Measurements from ENCODE around the gene FNIP1. TPM values are rescaled to one million over a fixed set of nuclear protein-coding genes. Genes with fewer than 3 reads are reported as not detected.
"Not testable (repeated sequence)": the region's sequence is repeated elsewhere in the genome, so short reads cannot be mapped to it uniquely, and the experiment has no call there.

Gene FNIP1
- total RNA-seq, 1 donor from 2014 or later = 17.5 TPM

DNA sequence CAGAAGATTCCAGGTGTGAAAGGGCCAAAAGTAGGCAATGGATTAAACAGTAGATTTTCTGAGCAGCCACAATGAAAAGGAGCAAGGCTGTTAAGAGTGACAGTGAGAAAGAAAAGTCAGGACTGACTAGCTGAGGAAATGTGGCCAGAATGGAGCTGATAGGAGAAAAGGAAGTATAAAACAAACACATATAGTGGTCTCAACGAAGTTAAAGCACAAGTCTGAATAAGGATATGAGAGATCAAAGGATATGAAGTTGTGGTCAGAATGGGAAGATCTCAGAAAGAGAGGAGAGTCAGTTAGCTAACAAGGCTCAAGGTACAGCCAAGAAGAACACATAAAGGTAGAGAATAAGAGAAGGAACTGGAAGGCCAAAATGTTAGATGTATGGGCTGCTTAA lies 39.9 kb downstream of the FNIP1 start:
- H3K27me3 Mint-ChIP-seq = no peaks in the 10 kb centered on the region
- H3K4me3 Mint-ChIP-seq = no peak overlapping the region
- no peak overlapping the region for H3K27ac Mint-ChIP-seq
- intact Hi-C loops (cut with micrococcal nuclease) = no loop called here
- DNase-seq = no peak
- H3K4me1 Mint-ChIP-seq = peaks cover 20% of the 10 kb centered on the region
- H3K9me3 Mint-ChIP-seq = no peaks in the 10 kb centered on the region
- H3K36me3 Mint-ChIP-seq (ENCODE audit: low read depth) = peaks cover 9% of the 10 kb centered on the region

- H3K27me3 Mint-ChIP-seq = no peaks in the 10 kb centered on the region
- peaks cover 25% of the 10 kb centered on the region for H3K4me1 Mint-ChIP-seq
- H3K36me3 Mint-ChIP-seq (ENCODE audit: low read depth) = peaks cover 21% of the 10 kb centered on the region
- intact Hi-C loops (cut with micrococcal nuclease) = no loop called here
- peak overlapping the region; percentile 4 for H3K27ac Mint-ChIP-seq
- no peak for DNase-seq
- no peak overlapping the region for H3K4me3 Mint-ChIP-seq
- no peaks in the 10 kb centered on the region for H3K9me3 Mint-ChIP-seq
These were observed 42.5 kb downstream of the FNIP1 start for GRCh38 chr5:131754363-131754762.

GRCh38 chr5:131751506-131751905 lies 45.3 kb downstream of the FNIP1 start:
- H3K36me3 Mint-ChIP-seq (ENCODE audit: low read depth) = peaks cover 25% of the 10 kb centered on the region
- DNase-seq = no peak
- H3K27me3 Mint-ChIP-seq = no peaks in the 10 kb centered on the region
- H3K4me1 Mint-ChIP-seq = peaks cover 32% of the 10 kb centered on the region
- intact Hi-C loops (cut with micrococcal nuclease) = no loop called here
- no peaks in the 10 kb centered on the region for H3K9me3 Mint-ChIP-seq
- H3K4me3 Mint-ChIP-seq = no peak overlapping the region
- no peak overlapping the region for H3K27ac Mint-ChIP-seq

GRCh38 chr5:131749723-131750470 lies 46.9 kb downstream of the FNIP1 start:
- no peak overlapping the region for H3K27ac Mint-ChIP-seq
- intact Hi-C loops (cut with micrococcal nuclease) = no loop called here

DNA sequence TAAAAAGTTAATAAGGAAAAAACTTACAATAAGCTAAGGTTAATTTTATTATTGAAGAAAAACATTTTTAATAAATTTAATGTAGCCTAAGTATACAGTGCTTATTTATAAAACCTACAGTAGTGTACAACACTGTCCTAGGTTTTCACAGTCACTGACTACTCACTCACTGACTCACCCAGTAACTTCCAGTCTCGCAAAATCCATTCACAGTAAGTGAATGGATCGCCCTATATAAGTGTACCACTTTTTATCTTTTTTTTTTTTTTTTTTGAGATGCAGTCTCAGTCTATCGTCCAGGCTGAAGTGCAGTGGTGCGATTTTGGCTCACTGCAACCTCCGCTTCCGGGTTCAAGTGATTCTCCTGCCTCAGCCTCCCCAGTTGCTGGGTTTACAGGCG lies 47.7 kb downstream of the FNIP1 start:
- intact Hi-C loops (cut with micrococcal nuclease) = no loop called here
- Mint-ChIP-seq H3K4me3 (no peak overlapping the region), H3K9me3 (no peaks in the 10 kb centered on the region)

More at GRCh38 chr5:131749723-131750470, 46.9 kb downstream of the FNIP1 start:
- peaks cover 27% of the 10 kb centered on the region for H3K36me3 Mint-ChIP-seq (ENCODE audit: low read depth)
- no peaks in the 10 kb centered on the region for H3K27me3 Mint-ChIP-seq
- peaks cover 38% of the 10 kb centered on the region for H3K4me1 Mint-ChIP-seq
- no peak overlapping the region for H3K4me3 Mint-ChIP-seq
- no peak for DNase-seq
- H3K9me3 Mint-ChIP-seq = no peaks in the 10 kb centered on the region

DNA sequence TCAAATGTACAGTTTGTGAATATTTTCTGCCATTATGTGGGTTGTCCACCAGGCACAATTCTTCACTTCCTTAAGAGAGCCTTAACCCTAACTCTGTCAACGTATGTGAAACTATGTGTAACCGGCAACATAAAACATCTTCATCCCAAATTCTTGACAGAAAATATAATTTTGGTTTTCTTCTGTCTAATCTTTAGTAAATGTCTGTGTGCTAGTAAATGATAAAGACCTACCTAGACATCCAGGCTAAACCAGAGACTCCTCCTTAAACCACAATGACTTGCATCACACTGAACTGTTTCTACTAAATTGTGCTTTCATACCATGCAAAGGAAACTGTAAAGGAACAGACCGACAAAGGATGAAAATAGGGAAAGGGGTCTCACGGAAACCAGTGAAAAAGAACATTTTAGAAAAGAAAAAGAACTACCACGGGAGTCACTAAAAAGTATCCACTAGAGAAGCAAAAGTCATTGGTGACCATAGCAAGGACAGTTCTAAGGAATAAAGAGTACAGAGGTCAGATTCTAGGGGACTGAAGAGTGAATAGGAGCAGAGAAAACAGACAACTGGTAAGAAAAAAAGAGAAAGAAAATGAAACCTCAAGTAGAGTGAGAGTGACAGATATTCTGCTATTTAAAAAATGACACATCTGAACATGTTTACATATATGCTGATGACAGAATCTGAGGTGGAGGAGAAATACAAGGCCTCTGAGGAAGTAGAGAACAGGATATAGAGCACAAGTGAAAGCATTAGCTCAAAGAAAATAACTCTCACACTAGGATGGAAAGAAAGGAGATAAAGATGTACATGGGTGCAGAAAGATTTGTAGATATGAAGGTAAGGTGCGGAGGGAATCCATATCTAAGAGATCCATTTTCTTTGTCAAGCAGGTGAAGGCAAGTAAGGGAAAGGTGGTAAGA lies 49.4 kb downstream of the FNIP1 start:
- no peaks in the 10 kb centered on the region for H3K9me3 Mint-ChIP-seq
- peaks cover 33% of the 10 kb centered on the region for H3K4me1 Mint-ChIP-seq
- H3K4me3 Mint-ChIP-seq = peak overlapping the region; percentile 50
- peak; percentile 75 for DNase-seq
- intact Hi-C loops (cut with micrococcal nuclease) = loop anchor here (2.0 kb wide), 2 partner anchors 49 to 113 kb away; partner anchors contain the start of genes FNIP1 and RAPGEF6
- H3K27me3 Mint-ChIP-seq = no peaks in the 10 kb centered on the region
- H3K27ac Mint-ChIP-seq = peak overlapping the region; percentile 79
- peaks cover 40% of the 10 kb centered on the region for H3K36me3 Mint-ChIP-seq (ENCODE audit: low read depth)

More for the DNA sequence above, 47.7 kb downstream of the FNIP1 start:
- peaks cover 35% of the 10 kb centered on the region for H3K4me1 Mint-ChIP-seq
- H3K36me3 Mint-ChIP-seq (ENCODE audit: low read depth) = peaks cover 31% of the 10 kb centered on the region
- no peak for DNase-seq
- no peak overlapping the region for H3K27ac Mint-ChIP-seq
- H3K27me3 Mint-ChIP-seq = no peaks in the 10 kb centered on the region

GRCh38 chr5:131746423-131746822 lies 50.4 kb downstream of the FNIP1 start:
- H3K36me3 Mint-ChIP-seq (ENCODE audit: low read depth) = peaks cover 38% of the 10 kb centered on the region
- no peaks in the 10 kb centered on the region for H3K9me3 Mint-ChIP-seq
- H3K27ac Mint-ChIP-seq = peak overlapping the region; percentile 79
- DNase-seq = no peak
- no peak overlapping the region for H3K4me3 Mint-ChIP-seq
- no peaks in the 10 kb centered on the region for H3K27me3 Mint-ChIP-seq
- H3K4me1 Mint-ChIP-seq = peaks cover 33% of the 10 kb centered on the region
- intact Hi-C loops (cut with micrococcal nuclease) = loop anchor here (2.0 kb wide), 2 partner anchors 50 to 112 kb away; partner anchors contain the start of genes FNIP1 and RAPGEF6

DNA sequence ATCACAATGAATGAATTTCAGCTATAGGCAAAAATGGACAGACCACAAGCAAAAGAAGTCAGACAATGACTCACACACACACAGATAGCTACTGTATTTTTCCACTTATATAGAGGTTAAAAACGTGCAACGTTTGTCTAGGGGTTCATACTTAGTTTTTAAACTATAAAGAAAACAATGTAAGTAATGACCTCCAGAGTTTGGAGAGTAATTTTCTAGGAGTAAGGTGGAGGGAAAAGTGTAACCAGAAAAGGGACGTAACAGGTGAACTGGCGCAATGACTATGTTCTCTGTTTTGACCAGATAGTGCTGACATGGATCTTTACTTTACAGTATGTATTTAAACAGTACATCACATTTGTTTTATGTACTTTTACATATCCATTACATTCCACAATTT lies 51.1 kb downstream of the FNIP1 start:
- intact Hi-C loops (cut with micrococcal nuclease) = loop anchor here (2.0 kb wide), 2 partner anchors 51 to 111 kb away; partner anchors contain the start of genes FNIP1 and RAPGEF6
- H3K9me3 Mint-ChIP-seq = no peaks in the 10 kb centered on the region
- H3K4me1 Mint-ChIP-seq = peaks cover 33% of the 10 kb centered on the region
- H3K36me3 Mint-ChIP-seq (ENCODE audit: low read depth) = peaks cover 35% of the 10 kb centered on the region
- no peak overlapping the region for H3K27ac Mint-ChIP-seq
- DNase-seq = no peak
- no peak overlapping the region for H3K4me3 Mint-ChIP-seq
- H3K27me3 Mint-ChIP-seq = no peaks in the 10 kb centered on the region

GRCh38 chr5:131745155-131745554 lies 51.7 kb downstream of the FNIP1 start:
- intact Hi-C loops (cut with micrococcal nuclease) = no loop called here
- no peak for DNase-seq
- Mint-ChIP-seq H3K4me1 (peaks cover 32% of the 10 kb centered on the region), H3K27ac (no peak overlapping the region), H3K36me3 (ENCODE audit: low read depth) (peaks cover 38% of the 10 kb centered on the region), H3K27me3 (no peaks in the 10 kb centered on the region), H3K9me3 (no peaks in the 10 kb centered on the region), H3K4me3 (no peak overlapping the region)

- Mint-ChIP-seq H3K9me3 (no peaks in the 10 kb centered on the region), H3K36me3 (ENCODE audit: low read depth) (peaks cover 44% of the 10 kb centered on the region), H3K4me1 (peaks cover 3% of the 10 kb centered on the region), H3K4me3 (no peak overlapping the region), H3K27ac (no peak overlapping the region), H3K27me3 (no peaks in the 10 kb centered on the region)
- intact Hi-C loops (cut with micrococcal nuclease) = no loop called here
- no peak for DNase-seq
These were observed 56.3 kb downstream of the FNIP1 start for GRCh38 chr5:131740477-131740876.

DNA sequence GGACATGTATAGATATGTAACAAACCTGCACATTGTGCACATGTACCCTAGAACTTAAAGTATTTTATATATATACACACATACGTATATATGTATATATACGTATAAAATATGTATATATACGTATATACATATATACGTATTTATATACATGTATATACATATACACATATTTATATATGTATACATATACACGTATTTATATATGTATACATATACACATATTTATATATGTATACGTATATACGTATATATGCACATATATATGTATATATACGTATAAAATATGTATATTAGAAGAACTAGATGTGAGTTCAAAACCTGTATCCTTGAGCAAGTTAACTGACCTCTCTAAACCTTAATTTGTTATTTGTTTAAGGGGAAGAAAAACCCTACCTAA lies 61.4 kb downstream of the FNIP1 start:
- peaks cover 48% of the 10 kb centered on the region for H3K36me3 Mint-ChIP-seq (ENCODE audit: low read depth)
- H3K4me3 Mint-ChIP-seq = no peak overlapping the region
- H3K9me3 Mint-ChIP-seq = peaks cover 10% of the 10 kb centered on the region
- no peaks in the 10 kb centered on the region for H3K4me1 Mint-ChIP-seq
- H3K27ac Mint-ChIP-seq = no peak overlapping the region
- no peaks in the 10 kb centered on the region for H3K27me3 Mint-ChIP-seq
- intact Hi-C loops (cut with micrococcal nuclease) = no loop called here
- DNase-seq = no peak

DNA sequence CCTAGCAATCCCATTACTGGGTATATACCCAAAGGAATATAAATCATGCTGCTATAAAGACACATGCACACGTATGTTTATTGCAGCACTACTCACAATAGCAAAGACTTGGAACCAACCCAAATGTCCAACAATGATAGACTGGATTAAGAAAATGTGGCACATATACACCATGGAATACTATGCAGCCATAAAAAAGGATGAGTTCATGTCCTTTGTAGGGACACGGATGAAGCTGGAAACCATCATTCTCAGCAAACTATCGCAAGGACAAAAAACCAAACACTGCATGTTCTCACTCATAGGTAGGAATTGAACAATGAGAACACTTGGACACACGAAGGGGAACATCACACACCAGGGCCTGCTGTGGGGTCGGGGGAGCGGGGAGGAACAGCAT lies 61.9 kb downstream of the FNIP1 start:
- H3K4me3 Mint-ChIP-seq; H3K27ac Mint-ChIP-seq; intact Hi-C loops (cut with micrococcal nuclease); H3K9me3 Mint-ChIP-seq; H3K4me1 Mint-ChIP-seq; DNase-seq; H3K27me3 Mint-ChIP-seq: not testable (repeated sequence)
- peaks cover 48% of the 10 kb centered on the region for H3K36me3 Mint-ChIP-seq (ENCODE audit: low read depth)

GRCh38 chr5:131729292-131729691 lies 67.5 kb downstream of the FNIP1 start:
- DNase-seq; H3K27ac Mint-ChIP-seq; intact Hi-C loops (cut with micrococcal nuclease); H3K4me3 Mint-ChIP-seq; H3K4me1 Mint-ChIP-seq; H3K27me3 Mint-ChIP-seq: not testable (repeated sequence)
- Mint-ChIP-seq H3K36me3 (ENCODE audit: low read depth) (peaks cover 62% of the 10 kb centered on the region), H3K9me3 (peaks cover 33% of the 10 kb centered on the region)

DNA sequence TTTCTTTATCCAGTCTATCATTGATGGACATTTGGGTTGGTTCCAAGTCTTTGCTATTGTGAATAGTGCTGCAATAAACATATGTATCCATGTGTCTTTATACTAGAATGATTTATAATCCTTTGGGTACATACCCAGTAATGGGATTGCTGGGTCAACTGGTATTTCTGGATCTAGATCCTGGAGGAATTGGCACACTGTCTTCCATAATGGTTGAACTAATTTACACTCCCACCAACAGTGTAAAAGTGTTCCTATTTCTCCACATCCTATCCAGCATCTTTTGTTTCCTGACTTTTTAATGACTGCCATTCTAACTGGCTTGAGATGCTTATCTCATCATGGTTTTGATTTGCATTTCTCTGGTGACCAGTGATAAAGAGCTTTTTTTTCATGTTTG lies 72.7 kb downstream of the FNIP1 start:
- intact Hi-C loops (cut with micrococcal nuclease); H3K4me1 Mint-ChIP-seq; DNase-seq; H3K27ac Mint-ChIP-seq; H3K27me3 Mint-ChIP-seq; H3K4me3 Mint-ChIP-seq: not testable (repeated sequence)
- peaks cover 49% of the 10 kb centered on the region for H3K36me3 Mint-ChIP-seq (ENCODE audit: low read depth)
- H3K9me3 Mint-ChIP-seq = peaks cover 27% of the 10 kb centered on the region

Data from activated CD4-positive, alpha-beta T cell treated with anti-CD3 and anti-CD28 coated beads, Interleukin-2, amount 10 ng/mL, durations not matched to agents 24 days and 14 days (primary cell).